GM19395 (cell line): ENCODE results near the gene ACE2.

Experiments
- ATAC-seq: cut with Tn5 transposase; IDR thresholded peaks from one replicate; pipeline ENCODE4 v1.9.1; 2021; ENCODE audit warnings: mild to moderate bottlenecking, moderate library complexity; ENCODE audit not compliant: unreplicated experiment

ACE2 gene

GRCh38 chrX:15576019-15576418 is 24.7 kb downstream of the ACE2 start:
- no peak for ATAC-seq

DNA sequence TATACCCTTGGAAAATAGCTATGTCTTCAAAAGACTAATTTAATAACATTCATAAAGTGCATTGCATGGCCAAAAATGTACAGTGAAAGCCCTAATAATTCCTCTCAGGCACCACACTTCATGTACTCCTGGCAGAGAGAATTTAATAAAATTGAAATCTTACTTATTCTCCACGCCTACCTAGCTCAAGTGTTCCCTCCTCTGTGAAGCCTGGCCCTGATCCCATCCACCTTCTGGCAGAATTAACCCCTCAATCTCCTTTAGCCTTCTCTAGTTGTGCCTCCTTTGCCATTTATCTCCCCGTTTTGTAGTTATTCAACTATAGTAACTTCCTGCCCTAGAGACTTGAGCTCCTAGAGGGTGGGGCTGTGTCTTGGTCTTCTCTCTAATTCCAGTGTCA is 26.7 kb downstream of the ACE2 start:
- ATAC-seq: no peak

- no peak for ATAC-seq
Observed at GRCh38 chrX:15570145-15570544, 30.6 kb downstream of the ACE2 start.

DNA sequence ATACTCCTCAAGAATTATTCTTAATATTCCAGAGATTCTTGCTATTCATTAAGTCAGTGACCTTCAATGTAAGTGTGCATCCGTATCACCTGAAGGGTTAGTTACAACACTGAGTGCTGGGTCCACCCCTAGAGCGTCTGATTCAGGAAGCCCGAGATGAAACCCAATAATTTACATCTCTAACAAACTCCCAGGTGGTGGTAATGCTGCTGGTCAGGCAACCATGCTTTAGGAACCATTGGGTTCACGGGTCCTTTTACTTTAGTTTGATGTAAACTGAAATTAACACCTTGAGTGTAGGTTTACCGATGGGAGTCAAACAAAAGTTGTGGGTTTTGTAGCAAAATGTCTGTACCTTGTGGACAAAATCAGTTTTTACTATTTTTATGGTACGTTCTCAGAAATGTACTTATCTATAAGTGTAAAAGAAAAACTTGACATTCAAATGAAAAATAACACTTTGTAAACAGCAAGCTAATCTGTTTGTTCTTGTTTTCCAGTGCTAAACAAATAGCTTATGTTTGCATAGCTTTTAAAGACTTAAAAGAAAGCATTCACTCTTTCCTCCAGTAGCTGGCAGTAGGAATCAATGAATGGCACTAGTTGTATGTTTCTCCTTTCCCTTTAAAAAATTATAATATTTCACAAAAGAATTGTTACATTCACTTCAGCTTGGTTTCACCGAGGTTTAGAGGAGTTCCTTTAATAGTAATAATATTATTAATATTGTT is 32.7 kb downstream of the ACE2 start:
- ATAC-seq: no peak

DNA sequence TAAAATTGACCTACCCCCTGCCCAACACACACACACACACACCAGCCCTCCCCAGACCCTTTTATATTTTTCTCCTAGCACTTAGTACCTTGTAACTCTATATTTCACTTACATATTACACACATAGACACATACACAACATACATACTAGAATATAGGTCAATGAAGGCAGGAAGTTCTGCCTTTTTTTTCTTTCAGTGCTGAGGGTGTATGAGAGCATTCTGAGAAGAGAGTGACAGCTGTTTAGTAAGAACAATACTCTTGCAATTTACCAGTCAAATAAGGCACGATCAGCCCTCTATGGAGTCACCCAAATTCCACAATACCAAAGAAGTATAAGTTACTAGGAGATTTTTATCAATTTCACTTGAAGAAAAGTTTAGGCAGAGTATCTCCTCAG is 33.5 kb downstream of the ACE2 start:
- ATAC-seq: no peak

DNA sequence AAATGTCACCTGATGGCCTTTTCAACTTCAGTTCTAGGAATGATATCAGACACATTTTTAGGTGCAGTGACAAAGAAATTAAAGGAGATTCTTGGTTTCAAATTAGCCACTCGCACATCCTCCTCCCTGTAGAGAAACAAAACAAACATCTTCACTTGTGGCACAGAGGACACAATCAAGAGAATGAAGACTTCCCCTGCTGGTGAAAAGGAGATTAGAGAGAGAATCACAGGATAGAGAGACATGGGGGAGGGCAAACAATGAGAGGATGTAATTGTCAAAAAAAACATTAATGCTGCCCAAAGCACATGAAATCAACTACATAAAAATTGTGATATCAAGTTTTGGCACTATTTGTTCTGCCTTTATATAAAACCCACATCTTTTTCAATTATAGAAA is 34.5 kb downstream of the ACE2 start:
- ATAC-seq: no peak

DNA sequence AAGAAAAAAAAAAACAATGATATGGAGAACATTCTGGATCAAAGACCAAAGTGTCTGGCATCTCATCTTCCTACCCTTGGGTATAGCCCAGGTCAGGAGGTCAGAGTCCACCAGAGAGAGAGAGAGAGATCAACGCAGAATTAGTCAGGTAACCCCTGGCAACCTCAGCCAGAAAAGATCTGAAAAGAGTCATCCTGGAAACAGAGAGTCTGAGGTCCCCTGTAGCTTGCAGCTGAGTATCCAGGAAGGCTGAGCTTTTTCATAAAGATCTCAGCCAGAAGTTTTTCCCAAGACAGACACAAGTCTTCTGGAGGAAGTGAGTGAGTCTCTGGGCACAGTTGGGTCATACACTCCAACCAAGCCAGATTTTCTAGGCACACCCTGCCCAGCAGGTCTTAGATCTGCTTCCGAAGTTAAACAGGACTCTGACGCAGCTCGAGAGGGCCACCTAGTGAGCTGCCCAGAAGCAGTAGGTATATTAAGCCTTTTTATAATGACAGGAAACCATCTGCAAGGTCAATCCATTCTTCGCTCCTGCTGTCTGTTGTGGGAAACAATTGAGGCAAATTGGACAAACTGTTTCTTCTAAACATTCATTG is 35.7 kb downstream of the ACE2 start:
- peak; percentile 83 for ATAC-seq

GRCh38 chrX:15563056-15563455 is 37.7 kb downstream of the ACE2 start:
- no peak for ATAC-seq

DNA sequence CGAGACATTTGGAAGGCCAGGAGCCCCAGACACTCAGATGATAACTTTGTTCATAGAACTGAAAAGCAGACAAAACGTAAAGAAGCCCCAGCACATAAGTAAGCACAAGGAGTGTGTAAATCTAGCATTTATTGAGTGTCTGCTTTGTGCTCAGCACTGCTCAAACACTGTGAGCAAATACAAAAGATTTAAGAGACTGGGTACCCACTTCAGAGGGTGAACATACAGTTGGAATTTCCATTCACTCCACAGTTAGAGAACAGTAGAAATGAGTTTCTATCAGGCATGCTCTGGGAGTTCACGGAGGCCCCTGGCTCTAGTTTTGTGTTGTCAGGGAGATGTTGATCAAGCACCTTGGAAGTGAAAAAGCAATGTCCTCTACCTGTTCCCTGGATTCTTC is 39.8 kb downstream of the ACE2 start:
- no peak for ATAC-seq

DNA sequence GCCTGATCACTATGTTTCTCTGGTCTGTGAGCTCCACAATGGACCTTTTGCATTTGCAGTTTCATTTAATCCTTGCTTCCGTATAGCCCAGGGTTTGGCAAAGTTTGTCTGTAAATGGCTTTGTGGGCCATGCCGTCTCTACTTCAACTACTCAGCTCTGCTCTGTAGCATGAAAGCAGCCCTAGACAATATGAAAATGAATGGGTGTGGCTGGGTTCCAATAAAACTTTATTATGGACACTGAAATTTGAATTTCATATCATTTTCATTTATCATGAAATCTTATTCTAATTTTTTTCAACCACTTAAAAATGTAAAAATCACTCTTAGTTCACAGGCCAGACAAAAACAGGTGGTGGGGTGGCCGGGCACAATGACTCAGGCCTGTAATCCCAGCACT is 41.5 kb downstream of the ACE2 start:
- no peak for ATAC-seq

GRCh38 chrX:15549189-15550012 is 51.4 kb downstream of the ACE2 start:
- no peak for ATAC-seq

DNA sequence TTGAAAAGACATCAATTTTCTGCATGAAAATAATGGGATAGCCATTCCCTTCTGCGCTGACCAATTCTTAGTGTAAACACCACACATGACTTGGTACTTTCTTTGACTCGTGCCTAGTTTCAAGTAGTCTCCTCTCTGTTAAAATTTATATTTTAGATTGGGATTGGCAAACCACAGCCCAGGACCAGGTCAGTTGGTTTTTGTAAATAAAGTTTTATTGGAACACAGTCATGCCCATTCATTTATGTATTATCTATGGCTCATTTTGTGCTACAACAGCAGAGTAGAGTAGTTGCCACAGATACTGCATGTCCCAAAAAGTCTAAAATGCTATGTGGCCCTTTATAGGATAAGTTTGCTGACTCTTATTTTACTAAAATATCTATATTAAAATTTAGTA is 53.4 kb downstream of the ACE2 start:
- no peak for ATAC-seq

GRCh38 chrX:15546745-15547144 is 54.0 kb downstream of the ACE2 start:
- ATAC-seq: no peak

DNA sequence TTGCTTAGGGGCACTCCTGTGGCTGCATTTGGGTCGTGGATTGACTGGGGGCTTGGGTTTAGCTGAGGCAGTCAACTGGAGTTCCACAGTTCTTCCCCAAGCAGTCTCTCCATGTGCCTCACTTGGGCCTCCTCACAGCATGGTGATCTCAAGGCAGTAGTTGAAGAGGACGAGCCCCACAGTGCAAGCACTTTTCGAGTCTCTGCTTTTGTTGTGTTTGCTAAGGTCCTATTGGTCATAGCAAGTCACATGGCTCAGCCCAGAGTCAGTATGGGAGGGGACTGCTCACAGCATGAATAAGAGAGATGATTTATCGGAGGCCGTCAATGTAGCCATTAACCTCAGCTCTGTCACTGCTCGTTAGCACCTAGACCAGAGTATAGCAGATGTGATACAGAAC is 70.4 kb downstream of the ACE2 start:
- ATAC-seq: no peak

DNA sequence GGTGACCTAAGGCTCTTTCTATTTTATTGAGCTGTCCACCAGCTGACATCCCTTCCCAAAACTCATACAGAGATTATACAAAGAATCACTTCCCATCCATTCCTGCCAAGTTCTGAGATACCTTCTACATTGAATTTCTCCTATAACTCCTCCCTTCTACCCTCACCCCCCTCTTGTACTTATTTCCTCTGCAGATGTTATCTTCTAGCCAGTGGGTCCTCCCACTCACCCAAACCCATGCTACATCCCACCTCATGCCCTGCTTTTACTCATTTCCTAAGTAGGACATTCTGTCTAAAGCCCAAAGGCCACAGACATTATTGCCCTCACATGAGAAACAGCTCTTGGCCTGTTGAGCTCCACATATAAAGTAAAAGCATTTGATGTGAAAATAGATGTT is 71.6 kb downstream of the ACE2 start:
- ATAC-seq: no peak

GRCh38 chrX:15525664-15526416 is 74.9 kb downstream of the ACE2 start:
- ATAC-seq: no peak

- ATAC-seq: no peak
Observed at GRCh38 chrX:15524417-15524816, 76.3 kb downstream of the ACE2 start.

DNA sequence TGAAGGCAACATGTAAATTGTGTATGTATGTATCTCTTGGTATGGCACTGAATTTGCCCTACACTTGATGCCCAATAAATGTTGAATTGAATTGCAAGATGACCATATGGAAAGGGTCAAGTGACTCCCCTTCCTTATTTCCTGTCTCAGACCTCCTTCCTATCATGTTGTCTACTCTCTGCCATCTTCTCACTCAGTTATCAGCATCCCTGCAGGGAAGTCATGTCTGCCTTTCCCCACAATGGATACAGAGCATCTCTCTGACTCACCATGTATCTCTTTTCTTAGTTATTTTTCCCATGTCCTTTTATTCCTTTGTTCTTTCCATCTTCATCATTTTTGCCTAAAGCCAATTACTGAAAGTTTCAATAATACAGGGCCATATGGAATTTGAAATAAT is 77.7 kb downstream of the ACE2 start:
- no peak for ATAC-seq

DNA sequence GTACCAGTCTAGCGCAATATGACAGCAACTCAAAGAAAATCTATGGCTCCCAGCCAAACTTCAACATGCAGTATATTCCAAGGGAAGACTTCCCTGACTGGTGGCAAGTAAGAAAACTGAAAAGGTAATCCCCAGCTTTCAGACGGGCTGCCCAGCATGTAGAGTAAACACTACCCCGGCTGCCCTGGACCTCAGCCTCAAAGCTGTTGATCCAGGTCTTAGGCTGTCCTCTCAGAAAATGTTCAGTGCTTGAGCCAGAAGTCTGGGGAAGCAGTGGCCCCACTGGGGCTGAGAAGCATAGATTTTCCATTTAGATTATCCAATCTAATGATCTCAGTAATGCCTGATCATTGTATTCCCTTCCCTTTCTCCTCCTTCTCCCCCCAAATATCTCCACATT is 78.3 kb downstream of the ACE2 start:
- ATAC-seq: no peak

DNA sequence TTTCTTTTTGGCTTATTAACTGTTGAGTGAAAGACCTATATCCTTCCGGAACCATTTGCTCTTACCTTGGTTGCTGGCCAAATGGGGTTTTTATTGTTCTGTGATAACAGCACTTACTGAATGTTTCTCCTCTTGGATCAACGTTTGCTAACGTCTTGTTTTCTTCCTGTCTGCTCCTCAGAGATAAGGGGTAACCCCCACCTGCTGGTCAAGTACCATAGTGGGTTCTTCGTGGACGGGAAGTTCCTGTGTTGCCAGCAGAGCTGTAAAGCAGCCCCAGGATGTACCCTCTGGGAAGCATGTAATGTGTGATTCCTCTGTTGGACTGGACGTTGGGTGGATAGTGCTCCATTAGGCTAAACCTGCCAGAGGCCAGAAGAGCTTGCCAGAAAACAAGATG is 84.8 kb downstream of the ACE2 start:
- ATAC-seq: no peak

- ATAC-seq: no peak
Observed at GRCh38 chrX:15514279-15514678, 86.5 kb downstream of the ACE2 start.
